Panc1 (cell line): ENCODE data around the gene ELMO1.

ENCODE experiments used
- SIN3A ChIP-seq: IDR thresholded peaks from 2 replicates; pipeline ENCODE4 v1.6.1; 2012; ENCODE audit warnings: low read depth, mild to moderate bottlenecking, low read length, moderate library complexity, borderline replicate concordance; ENCODE audit not compliant: insufficient read depth
- TF ChIP-seq, protein P1 (sequence below): fragments of 450-650 bp; IDR thresholded peaks from 2 replicates; pipeline ENCODE4 v1.5.1; 2017; ENCODE audit warnings: mild to moderate bottlenecking

DNA sequence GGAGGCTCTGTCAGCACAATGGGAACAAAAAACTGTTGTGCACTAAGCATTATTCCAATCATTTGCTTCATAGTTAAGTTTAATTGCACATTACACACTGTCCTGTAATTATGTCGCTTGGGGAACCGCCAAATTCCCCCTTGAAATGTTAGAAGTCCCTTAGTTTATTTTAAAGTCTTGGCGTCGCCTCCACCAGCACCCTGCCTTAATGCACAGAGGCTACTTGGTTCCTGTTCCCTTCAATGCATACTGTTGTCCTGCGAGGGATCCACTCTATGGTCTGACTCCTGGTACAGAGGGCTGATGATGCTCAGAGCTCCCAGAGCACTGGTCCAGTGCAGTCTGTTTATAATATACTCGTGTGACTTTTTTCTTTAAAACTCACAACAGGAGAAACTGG, 330.7 kb downstream of the ELMO1 start:
- no peak for TF ChIP-seq SIN3A
- TF ChIP-seq, protein P1, sequence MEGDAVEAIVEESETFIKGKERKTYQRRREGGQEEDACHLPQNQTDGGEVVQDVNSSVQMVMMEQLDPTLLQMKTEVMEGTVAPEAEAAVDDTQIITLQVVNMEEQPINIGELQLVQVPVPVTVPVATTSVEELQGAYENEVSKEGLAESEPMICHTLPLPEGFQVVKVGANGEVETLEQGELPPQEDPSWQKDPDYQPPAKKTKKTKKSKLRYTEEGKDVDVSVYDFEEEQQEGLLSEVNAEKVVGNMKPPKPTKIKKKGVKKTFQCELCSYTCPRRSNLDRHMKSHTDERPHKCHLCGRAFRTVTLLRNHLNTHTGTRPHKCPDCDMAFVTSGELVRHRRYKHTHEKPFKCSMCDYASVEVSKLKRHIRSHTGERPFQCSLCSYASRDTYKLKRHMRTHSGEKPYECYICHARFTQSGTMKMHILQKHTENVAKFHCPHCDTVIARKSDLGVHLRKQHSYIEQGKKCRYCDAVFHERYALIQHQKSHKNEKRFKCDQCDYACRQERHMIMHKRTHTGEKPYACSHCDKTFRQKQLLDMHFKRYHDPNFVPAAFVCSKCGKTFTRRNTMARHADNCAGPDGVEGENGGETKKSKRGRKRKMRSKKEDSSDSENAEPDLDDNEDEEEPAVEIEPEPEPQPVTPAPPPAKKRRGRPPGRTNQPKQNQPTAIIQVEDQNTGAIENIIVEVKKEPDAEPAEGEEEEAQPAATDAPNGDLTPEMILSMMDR = no peak
